ENCODE results near the gene CEP290. TPM values are rescaled to one million over a fixed set of nuclear protein-coding genes. Genes with fewer than 3 reads are reported as not detected.
A peak's percentile ranks its signal among the peaks of the same experiment; 100 is the strongest.
"Not testable (repeated sequence)": the region's sequence is repeated elsewhere in the genome, so short reads cannot be mapped to it uniquely, and the experiment has no call there.

The CEP290 gene
- total RNA-seq, 1 experiment from 2014 or later, result 17.5 TPM

DNA sequence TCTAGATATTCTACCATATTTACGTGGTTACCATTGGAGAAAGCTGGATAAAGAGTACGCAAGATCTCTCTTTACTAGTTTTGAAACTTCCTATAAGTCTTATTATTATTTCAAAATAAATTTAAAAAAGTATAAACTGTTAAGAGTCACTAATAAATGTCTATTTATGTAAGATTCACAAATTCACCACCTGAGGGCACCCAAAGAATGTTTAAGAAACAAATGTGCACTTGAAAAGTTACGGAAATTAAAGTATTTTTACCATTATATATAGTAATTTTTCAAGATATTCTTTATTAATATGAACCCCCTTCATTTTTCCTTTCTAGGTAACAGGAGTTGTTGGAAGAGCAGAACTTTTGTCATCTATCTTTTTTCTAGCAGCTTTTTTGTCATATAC, 12.1 kb upstream of the CEP290 start:
- H3K36me3 ChIP-seq, result no peaks in the 10 kb centered on the region
- H3K4me3 ChIP-seq, result no peak overlapping the region
- no peak overlapping the region for H3K27ac ChIP-seq
- H3K9me3 ChIP-seq (replicated peaks), result no peaks in the 10 kb centered on the region
- peak in 1 of 2 experiments; percentile 33 for DNase-seq
- no peaks in the 10 kb centered on the region for H3K4me1 ChIP-seq
- H3K27me3 ChIP-seq, result no peaks in the 10 kb centered on the region

DNA sequence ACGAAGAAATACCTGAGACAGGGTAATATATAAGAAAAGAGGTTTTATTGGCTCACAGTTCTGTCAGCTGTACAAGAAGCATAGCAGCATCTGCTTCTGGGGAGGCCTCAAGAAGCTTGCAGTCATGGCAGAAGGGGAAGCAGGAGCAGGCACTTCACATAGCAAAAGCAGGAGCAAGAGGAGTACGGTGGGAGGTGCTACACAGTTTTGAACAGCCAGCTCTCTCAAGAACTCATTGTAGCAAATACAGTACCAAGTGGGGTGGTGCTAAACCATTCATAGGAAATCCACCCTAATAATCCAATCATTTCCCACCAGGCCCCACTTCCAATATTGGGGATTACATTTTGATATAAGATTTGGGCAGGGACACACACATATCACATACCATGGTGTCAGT, 8.2 kb upstream of the CEP290 start:
- H3K27ac ChIP-seq, result no peak overlapping the region

DNA sequence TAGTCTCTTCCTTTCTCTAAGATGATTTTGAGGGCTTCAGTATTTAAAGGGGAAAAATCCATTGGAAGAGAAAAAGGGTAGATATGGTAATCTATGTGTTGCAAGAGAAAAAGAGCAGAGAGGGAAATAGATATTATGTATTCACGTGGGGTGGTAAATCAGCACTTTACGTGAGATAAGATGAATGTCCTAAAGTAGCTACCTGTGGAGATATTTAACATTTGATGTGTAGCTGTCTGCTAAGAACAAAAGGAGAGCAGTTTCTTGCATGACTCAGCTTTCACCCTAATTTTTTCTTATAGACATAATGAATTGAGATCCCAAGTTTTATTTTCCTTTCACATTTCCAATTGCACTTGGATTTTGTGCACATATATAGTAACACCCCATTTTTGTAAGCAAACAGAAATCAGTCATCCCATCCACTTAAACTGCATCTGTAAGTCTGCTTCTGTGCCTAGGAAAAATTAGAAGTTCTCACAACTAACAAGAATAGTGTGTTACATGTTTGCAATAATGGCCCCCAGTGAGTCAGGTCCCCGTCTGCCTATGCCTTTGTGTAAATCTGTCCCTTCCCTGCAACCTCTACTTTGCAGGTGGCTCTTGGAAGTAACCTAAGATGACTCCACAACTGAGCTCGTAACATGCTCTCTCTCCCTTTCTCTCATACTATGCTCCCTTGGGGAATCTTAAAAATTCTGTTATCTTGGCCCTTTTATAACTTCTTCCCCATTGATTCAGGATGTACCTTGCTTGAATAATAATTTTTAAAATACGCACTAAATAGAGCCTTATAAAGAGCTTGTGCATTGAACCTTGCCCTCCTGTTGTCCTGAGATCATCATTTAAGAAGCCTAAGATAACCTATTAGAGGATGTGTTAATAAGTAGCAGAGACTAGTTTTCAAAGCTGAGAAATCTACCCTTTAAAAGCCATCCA, 3.9 kb upstream of the CEP290 start:
- Histone ChIP-seq H3K27ac (peak overlapping the region; percentile 47), H3K4me1 (peaks cover 16% of the 10 kb centered on the region), H3K9me3 (replicated peaks) (no peaks in the 10 kb centered on the region), H3K27me3 (no peaks in the 10 kb centered on the region), H3K36me3 (0 out of 2 replicates have a peak, but pooled peaks cover 4% of the 10 kb centered on the region), H3K4me3 (no peak overlapping the region)
- no peak for DNase-seq

More for the DNA sequence above, 8.2 kb upstream of the CEP290 start:
- Histone ChIP-seq H3K9me3 (replicated peaks) (no peaks in the 10 kb centered on the region), H3K36me3 (0 out of 2 replicates have a peak, but pooled peaks cover 4% of the 10 kb centered on the region), H3K4me3 (no peak overlapping the region), H3K27me3 (no peaks in the 10 kb centered on the region), H3K4me1 (peaks cover 3% of the 10 kb centered on the region)
- no peak for DNase-seq

DNA sequence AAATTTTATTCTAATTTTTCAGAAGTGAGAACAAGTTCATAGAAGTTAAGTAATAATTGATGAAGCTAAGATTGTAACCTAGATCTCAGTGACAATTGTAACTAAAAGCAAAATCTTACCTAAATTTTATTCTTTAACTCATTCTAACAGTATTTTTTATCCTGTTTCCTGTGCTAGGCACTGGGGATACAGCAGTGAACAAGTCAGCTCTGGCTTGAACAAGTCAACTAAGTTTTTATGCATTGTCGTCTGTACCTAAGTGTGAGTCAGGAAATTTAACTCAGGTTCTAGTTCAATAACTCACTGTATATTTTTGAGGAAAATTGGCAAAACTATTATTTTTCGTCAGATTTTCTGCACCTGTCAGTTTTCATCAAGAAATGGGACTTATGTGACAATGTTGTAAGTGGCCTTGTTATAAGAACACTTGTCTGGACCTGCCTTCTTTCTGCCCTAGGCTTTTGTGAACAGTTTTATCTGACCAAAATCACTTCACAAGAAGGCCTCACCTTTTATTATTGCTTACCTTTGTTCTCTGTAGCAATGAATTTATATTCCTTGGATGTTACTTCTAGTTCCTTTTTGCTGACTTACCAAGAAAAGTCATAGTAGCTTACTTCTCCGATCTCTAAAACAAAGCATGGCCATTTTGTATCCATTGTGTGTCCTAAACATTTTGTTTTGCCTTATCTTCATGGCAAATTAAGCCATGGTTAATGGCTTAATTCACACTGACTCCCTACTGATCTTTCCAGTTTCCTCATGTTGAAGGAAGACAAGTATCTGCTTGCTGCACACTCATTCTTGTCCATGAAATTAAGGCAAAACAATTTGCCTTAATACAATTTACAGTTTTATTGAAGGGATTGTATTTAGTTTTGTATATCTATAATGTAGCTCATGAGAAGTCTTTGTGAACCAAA, 2.9 kb upstream of the CEP290 start:
- Histone ChIP-seq H3K4me3 (no peak overlapping the region), H3K4me1 (peaks cover 16% of the 10 kb centered on the region), H3K36me3 (0 out of 2 replicates have a peak, but pooled peaks cover 6% of the 10 kb centered on the region), H3K9me3 (replicated peaks) (no peaks in the 10 kb centered on the region), H3K27ac (peak overlapping the region; percentile 47), H3K27me3 (no peaks in the 10 kb centered on the region)
- peak in 1 of 2 experiments; percentile 58 for DNase-seq

DNA sequence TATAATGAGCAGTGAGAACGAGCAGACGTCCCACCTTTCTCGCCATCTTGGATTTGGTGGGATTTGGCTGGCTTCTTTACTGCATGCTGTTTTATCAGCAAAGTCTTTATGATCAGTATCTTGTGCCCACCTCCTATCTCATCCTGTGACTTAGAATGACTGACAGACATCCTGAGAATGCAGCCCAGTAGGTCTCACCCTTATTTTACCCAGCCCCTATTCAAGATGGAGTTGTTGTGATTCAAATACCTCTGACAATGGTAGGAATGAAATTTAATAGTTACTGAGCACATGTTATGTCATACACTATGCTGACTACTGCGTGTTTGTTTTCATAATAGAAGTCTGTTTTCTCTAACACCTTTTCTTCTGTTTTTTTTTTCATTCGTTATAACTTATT, 2.1 kb upstream of the CEP290 start:
- H3K4me3 ChIP-seq, result no peak overlapping the region
- H3K27me3 ChIP-seq, result no peaks in the 10 kb centered on the region
- no peak overlapping the region for H3K27ac ChIP-seq
- H3K36me3 ChIP-seq, result 0 out of 2 replicates have a peak, but pooled peaks cover 6% of the 10 kb centered on the region
- H3K4me1 ChIP-seq, result peaks cover 16% of the 10 kb centered on the region
- H3K9me3 ChIP-seq (replicated peaks), result no peaks in the 10 kb centered on the region
- DNase-seq, result no peak

DNA sequence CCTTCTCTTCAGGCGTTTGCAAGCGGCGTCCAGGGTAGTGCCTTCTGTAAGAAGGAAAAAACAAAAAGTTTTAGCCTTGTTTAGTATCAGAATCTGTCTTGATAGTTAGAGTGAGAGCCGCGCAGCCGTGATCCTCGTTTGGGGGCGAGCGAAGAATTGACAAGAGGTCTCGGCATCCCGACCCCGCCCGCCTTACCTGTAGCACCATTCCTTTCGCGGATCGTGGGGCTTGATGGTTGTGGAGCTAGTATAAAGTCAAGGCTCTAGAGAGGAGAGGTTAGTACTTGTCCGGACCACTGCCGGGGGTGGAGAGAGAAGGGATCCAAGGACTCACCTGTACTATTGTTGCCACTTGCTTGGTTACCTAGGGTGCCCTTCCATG, 713 bp upstream of the CEP290 start:
- peak overlapping the region; percentile 56 for H3K27ac ChIP-seq
- no peaks in the 10 kb centered on the region for H3K9me3 ChIP-seq (replicated peaks)
- peaks cover 16% of the 10 kb centered on the region for H3K4me1 ChIP-seq
- no peaks in the 10 kb centered on the region for H3K27me3 ChIP-seq
- no peak for DNase-seq
- peak overlapping the region; percentile 71 for H3K4me3 ChIP-seq
- peaks cover 4% of the 10 kb centered on the region; the same call in 1 of the 2 replicates for H3K36me3 ChIP-seq

DNA sequence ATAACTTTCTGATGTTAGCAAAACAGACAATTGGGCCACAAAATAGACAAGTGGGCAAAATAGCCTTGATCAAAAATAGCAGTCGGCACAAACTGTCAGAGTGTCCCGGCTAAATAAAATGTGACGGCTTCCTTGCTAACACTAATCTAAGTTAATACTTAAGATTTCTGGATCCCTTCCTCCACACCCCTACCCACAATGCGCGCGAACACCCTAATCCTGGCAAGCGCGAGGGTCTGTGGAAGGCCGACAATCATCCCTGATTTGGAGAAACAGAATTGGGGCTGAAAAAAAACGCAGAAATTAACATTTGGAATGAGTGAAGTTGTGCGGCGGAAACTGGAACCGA, 489 bp downstream of the CEP290 start:
- Histone ChIP-seq H3K4me3 (peak overlapping the region; percentile 71), H3K9me3 (replicated peaks) (no peaks in the 10 kb centered on the region), H3K27me3 (no peaks in the 10 kb centered on the region), H3K27ac (peak overlapping the region; percentile 56), H3K36me3 (peaks cover 10% of the 10 kb centered on the region; the same call in 1 of the 2 replicates), H3K4me1 (peaks cover 16% of the 10 kb centered on the region)
- DNase-seq, result no peak

DNA sequence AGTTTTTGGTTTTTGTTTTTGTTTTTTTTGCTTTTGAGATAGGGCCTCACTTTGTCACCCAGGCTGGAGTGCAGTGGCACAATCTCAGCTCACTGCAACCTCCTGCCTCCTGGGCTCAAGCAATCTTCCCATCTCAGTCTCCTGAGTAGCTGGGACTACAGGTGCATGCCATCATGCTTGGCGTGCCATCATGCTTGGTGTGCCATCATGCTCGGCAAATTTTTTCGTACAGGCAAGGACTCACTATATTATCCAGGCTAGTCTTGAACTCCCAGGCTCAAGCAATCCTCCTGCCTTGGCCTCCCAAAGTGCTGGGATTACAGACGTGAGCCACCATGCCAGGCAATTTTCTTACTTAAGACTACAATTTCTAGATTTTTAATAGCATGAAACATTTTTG, 2.2 kb downstream of the CEP290 start:
- H3K4me3 ChIP-seq; DNase-seq; H3K27me3 ChIP-seq; H3K9me3 ChIP-seq (replicated peaks); H3K27ac ChIP-seq: not testable (repeated sequence)
- Histone ChIP-seq H3K36me3 (peaks cover 20% of the 10 kb centered on the region), H3K4me1 (peaks cover 10% of the 10 kb centered on the region)

DNA sequence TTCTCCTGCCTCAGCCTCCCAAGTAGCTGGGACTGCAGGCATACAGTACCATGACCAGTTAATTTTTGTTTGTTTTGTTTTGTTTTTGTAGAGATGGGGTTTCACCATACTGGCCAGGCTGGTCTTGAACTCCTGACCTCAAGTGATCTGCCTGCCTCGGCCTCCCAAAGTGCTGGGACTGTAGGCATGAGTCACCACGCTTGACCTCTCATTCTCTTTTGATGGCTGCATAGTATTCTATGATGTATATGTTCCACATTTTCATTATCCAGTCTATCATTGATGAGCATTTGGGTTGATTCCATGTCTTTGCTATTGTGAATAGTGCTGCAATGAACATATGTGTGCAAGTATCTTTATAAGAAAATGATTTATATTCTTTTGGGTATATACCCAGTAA, 8.7 kb downstream of the CEP290 start:
- not testable (repeated sequence) for H3K4me3 ChIP-seq; H3K4me1 ChIP-seq; H3K9me3 ChIP-seq (replicated peaks); DNase-seq; H3K27me3 ChIP-seq; H3K27ac ChIP-seq
- peaks cover 37% of the 10 kb centered on the region for H3K36me3 ChIP-seq

DNA sequence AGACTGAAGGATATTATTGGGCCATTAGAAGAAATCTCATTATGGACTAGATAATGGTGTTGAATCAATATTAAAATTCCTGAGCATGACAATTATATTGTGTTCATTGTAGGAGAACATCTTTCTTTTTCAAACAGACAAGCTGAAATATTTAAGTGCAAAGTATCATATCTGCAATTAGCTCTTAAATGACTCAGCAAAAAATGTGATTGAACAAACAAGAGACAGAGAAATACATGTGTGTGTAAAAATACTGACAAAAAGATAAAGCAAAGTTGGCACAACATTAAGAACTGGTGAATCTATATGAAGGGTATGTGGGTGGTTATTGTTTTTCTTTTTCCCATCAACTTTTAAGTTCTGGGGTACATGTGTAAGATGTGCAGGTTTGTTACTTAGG, 9.5 kb downstream of the CEP290 start:
- H3K27ac ChIP-seq, result no peak overlapping the region
- H3K4me1 ChIP-seq, result no peaks in the 10 kb centered on the region
- no peaks in the 10 kb centered on the region for H3K9me3 ChIP-seq (replicated peaks)
- no peak overlapping the region for H3K4me3 ChIP-seq
- H3K36me3 ChIP-seq, result peaks cover 37% of the 10 kb centered on the region
- no peaks in the 10 kb centered on the region for H3K27me3 ChIP-seq
- DNase-seq, result no peak

DNA sequence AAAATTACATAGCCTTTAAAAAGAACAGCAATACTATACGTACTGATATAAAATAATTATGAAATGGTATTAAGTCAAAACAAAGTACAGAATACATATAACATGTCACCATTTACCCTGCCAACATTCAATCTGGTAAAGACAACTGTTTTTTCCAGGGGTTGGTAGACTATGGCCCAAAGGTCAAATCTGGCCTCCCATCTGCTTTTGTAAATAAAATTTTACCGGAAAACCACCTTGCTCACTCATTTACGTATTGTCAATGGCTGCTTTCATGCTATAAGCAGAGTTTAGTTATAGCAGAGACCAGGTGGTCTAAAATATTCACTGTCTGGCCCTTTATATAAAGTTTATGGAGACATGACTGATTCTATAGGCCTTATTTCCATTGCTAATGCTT, 14.0 kb downstream of the CEP290 start:
- Histone ChIP-seq H3K9me3 (replicated peaks) (no peaks in the 10 kb centered on the region), H3K27me3 (no peaks in the 10 kb centered on the region), H3K36me3 (peaks cover 23% of the 10 kb centered on the region), H3K27ac (no peak overlapping the region), H3K4me1 (no peaks in the 10 kb centered on the region), H3K4me3 (no peak overlapping the region)
- DNase-seq, result no peak

DNA sequence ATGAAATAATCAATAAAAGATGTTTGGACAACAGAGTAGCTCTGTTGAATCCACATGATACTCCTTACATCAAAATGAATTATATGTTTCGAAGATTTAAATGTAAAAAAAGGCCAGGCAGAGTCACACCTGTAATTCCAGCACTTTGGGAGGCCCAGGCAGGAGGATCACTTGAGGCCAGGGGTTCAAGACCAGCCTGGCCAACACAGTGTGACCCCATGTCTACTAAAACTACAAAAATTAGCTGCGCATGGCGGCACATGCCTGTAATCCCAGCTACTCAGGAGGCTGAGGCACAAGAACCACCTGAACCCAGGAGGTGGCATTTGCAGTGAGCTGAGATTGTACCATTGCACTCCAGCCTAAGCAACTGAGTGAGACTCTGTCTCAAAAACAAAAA, 14.8 kb downstream of the CEP290 start:
- no peak for DNase-seq
- Histone ChIP-seq H3K36me3 (peaks cover 23% of the 10 kb centered on the region), H3K27me3 (no peaks in the 10 kb centered on the region), H3K9me3 (replicated peaks) (no peaks in the 10 kb centered on the region), H3K27ac (no peak overlapping the region), H3K4me3 (no peak overlapping the region), H3K4me1 (no peaks in the 10 kb centered on the region)

DNA sequence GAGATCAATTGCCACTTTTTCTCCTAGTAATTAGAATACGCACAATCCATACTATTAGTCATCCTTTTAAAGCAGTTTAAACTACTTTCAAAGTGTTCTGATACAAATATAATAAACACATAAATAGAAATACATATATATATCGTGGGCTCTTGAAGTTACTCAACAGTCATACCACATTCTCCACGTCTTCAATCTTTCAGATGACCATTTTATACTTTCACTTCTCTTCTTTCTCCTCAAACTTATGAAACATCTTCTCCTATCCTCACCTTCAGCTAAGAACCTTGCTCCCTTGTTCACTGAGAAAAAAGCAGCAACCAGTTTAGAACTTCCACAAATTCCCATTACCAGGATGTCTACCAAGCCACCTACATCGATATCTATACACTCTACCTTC, 19.2 kb downstream of the CEP290 start:
- Histone ChIP-seq H3K27ac (no peak overlapping the region), H3K9me3 (replicated peaks) (no peaks in the 10 kb centered on the region), H3K27me3 (no peaks in the 10 kb centered on the region), H3K4me3 (no peak overlapping the region), H3K36me3 (peaks cover 26% of the 10 kb centered on the region), H3K4me1 (no peaks in the 10 kb centered on the region)
- no peak for DNase-seq

DNA sequence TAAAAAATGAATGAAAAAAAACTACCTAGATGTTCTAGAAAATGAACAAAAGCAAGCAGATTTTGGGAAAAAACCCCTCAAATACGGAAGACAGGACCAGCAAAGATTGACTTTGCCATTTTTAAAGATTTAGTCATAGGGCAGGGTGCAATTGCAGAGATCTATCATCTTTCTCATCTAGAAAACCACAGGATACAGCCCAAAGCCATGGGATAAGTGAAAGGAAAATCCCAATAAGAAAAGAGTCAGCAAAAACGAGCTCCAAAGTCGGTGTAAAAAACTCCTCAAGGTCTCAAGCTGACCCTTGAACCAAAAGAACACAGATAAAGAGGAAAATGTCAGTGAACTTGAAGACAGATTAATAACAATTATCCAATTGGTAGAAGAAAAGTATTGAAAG, 28.0 kb downstream of the CEP290 start:
- no peak for DNase-seq
- Histone ChIP-seq H3K4me3 (no peak overlapping the region), H3K27me3 (no peaks in the 10 kb centered on the region), H3K4me1 (no peaks in the 10 kb centered on the region), H3K27ac (no peak overlapping the region), H3K36me3 (peaks cover 54% of the 10 kb centered on the region), H3K9me3 (replicated peaks) (no peaks in the 10 kb centered on the region)

DNA sequence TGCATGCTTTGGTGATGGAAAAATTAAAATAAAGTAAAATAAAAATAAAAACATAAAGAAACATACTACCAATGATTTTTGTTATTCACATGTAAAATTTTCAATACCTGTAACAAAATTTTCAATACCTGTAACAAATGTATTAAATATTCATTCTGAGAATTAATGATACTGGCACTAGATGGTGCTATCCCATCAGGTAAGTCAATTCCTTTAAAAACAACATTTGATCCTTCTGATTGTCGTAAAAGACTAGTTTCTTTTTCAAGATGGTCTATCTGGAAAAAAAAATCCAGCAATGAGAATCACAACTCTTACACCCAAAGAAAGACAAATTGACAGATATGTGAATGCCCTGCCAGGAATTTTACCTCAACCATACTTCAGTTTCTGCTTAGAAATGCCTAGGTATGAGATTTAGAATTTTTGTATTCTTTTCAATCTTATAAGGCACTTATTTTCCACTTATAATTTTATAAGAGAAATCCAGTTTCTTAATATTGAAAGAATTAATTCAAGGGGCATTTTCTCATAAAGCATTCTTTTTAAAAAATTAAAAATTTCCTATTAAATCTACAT, 30.7 kb downstream of the CEP290 start:
- Histone ChIP-seq H3K27me3 (no peaks in the 10 kb centered on the region), H3K27ac (no peak overlapping the region), H3K36me3 (peaks cover 38% of the 10 kb centered on the region), H3K9me3 (replicated peaks) (no peaks in the 10 kb centered on the region), H3K4me1 (no peaks in the 10 kb centered on the region), H3K4me3 (no peak overlapping the region)
- DNase-seq, result peak in 1 of 2 experiments; percentile 37

Measured in SJCRH30 (cell line).